DMS79 (cell line): ENCODE results near the gene HMGB4.
A peak's percentile ranks its signal among the peaks of the same experiment; 100 is the strongest.

Source experiments
- DNase-seq: peaks from one replicate; lab custom pipeline; 2025; lab: John Stamatoyannopoulos, UW

The HMGB4 gene

DNA sequence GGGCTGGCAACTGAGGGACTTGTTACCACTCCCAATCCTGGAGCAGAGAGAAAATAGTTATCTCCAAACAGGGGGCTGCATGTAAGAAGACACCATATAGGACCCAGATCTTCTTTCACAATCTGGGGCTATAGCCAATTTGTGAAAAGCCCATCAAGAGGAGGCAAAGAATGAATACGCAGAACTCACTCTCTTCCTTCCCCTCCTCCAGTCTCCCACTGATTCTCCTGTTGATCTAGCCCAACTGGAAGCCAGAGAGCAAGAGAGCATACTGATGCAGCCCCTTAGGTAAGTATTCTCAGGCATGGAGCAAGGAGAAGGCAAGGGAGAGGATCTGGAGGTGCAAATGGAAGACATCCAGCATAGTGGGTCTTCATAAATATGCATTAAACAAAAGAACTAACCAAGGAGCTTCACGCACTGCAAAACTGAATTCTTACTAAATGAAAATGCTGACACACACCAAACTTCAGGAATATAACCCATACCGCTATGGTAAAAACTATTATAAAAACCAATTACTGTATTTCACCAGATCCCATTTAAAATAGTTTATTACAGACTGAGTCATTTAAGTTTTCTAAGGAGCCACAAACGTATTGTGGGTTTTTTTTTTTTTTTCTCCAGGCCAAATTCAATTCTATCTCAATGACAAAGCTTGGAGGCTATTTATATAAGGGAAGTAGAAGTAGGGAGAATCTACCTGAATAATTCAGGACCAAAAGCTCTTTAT lies 15.5 kb upstream of the HMGB4 start:
- DNase-seq: no peak

DNA sequence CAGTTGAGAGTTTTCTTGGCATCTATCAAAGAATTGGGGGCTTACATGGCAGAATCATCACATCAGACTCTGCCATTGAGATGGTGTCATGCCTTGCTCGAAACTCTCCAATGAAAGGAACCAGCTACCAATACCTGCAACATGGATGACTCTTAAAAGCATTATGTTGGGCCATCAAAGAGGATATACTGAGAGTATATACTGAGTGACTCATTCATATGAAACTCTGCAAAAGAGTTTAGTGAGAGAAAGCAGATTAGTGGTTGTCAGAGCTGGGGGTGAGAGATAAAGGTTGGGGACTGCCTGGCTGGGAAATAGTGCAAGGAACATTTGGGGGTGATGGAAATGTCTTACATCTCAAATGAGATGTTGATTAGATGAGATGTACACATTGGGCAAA lies 14.7 kb upstream of the HMGB4 start:
- DNase-seq: no peak

DNA sequence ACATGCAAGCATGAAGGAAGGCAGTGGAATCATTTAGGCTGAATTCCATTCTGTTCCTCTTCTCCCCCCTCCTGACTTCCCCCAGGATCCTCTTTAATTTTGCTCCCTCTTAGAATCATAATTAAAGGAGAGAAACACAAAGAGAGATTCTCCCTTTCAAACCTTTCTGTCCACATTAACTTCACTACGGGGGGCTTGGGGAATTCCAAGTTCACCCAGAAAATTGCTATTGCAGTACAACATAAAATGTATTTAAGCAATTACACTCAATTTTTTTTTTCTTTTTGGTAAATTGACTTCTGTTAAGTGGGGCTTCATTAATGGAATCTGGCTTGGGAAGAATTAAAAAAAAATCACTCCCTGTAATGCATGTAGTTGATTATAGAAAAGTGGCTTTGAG lies 13.4 kb upstream of the HMGB4 start:
- DNase-seq: no peak

DNA sequence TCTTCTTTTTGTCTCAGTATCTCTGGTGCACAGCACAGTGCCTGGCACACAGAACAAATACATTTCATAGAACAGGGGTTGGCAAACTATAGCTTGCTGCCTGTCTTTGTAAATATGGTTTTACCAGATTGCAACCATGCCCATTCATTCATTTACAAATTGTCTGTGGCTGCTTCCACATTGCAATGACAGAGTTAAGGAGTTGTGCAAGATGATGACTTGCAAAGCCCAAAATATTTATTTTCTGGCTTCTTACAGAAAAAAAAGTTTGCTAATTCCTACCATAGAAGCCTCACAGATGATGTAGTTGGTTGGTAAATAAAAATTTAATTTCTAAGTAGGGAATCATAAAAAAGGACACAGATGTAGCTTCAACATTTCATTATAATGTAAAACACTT lies 11.2 kb upstream of the HMGB4 start:
- no peak for DNase-seq

DNA sequence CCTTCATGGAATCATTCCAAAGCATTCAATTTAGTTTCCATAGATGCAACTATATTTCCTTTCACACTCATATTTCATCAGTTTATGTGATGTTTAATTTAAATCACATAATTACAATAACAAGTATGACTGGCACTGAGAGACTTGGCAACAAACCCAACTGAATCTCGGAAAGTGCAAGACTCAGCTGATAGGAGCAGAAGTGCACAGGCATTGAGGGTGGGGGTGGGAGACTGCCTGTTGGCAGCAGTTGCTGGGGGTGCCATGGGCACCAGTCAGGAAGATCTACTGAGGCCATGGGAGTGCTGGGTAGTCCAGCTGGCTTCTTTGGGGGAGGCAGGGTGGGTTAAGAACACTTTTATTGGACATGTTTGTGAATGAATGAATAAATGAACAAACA lies 10.4 kb upstream of the HMGB4 start:
- no peak for DNase-seq

DNA sequence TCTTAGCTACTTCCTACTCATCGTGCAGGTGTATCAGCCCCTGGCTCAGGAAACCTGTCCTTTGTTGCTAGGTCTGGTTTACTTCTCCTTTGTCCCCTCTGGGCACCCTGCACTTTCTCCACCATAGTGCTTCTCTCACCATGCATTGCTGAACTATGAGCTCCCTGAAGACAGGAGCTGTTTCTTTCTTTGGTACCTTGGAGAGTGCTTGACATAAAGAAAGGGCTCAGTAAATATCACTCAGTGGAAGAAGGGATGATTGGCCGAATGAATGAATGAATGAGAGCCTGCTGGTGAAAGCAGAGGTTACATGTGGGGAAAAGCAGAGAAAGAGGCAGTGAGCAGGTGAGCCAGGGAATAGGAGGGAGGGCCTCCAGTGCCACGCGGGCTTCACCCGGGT lies 9.8 kb upstream of the HMGB4 start:
- no peak for DNase-seq

DNA sequence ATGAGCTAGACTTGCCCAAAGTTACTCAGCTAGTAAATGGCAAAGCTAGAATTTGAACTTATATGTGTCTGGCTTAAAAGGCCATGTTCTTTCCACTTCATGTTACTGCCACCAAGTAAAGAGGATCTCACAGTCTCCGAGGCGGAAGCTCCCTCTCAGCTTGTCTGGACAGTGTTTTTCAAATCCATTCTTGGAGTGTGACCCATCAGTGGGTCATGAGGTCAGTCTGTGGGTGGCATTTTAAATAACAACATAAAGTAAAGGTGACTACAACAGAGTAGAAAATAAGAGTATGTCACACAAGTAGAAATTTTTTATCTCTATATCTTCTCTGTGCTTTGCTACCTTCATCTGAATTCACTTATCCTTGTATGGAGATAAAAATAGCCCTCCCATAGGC lies 3.2 kb upstream of the HMGB4 start:
- no peak for DNase-seq

DNA sequence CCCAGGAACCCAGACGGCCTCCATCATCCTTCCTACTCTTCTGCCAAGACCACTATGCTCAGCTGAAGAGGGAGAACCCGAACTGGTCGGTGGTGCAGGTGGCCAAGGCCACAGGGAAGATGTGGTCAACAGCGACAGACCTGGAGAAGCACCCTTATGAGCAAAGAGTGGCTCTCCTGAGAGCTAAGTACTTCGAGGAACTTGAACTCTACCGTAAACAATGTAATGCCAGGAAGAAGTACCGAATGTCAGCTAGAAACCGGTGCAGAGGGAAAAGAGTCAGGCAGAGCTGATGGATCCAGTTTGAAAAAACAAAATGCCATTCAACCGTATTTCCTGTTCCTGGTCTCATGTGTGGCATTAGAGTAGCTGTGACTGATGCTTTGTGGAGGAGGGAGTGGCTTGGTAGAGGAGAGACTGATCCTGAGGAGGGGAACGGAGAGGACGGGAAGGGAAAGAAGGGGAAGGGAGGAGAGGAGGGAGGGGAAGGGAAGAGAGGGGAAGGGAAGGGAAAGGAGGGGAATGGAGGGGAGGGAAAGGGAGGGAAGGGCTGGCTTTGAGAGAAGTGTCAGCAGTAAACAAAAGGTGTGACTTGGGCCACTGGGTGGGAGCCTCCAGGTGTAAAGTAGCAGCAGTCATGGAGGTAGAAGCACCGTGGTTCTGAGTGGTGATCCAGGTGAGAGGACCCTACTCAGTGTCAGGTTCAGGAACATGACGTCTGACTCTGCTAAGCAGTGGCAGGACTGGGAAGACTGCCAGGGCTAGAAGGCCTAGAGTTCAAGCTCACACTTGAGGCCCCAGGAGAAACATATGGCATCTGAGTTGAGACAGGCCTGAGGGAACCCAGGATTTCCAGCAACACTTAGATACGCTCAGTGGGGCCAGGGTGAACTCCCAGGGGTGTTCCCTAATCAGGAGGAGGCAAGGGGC lies 846 bp downstream of the HMGB4 start:
- DNase-seq: peak; percentile 73

DNA sequence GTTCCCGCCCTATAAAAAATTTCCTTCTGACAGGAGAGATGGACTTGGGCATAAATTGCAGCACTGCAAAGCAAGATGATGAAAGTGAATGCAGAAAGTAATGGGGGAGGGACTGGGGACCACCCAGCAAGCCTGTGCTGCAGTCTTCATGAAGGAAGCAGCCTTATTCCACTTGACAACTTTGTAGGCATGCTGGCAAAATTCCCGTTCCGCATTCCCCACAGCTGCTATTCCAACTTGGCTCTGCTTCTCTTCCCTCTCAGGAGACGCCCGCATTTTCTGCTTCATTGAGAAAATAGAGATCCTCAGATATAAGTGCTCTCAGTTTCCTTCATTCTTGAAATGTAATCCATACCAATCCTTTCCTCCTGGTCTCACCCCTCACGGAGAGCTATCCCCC lies 2.4 kb downstream of the HMGB4 start:
- DNase-seq: peak; percentile 69

DNA sequence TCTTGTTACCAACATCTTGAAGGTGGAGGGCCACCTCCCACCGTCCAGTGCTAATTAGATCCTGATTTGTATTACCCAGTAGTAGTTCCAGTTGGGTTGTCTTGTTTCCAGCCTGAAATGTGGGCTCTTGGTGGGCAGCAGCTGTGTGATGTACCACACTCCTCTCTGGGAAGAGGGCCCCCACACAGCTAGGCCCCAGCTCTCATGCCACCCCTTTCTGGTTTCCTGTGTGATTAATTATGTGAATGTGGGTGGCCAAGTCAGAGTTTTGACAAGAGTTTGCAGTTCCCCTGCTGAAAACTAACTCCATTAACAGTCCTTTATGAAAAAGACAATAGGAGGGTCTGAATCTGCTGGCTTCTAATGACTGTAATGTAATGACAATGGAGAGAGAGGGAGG lies 3.8 kb downstream of the HMGB4 start:
- no peak for DNase-seq

DNA sequence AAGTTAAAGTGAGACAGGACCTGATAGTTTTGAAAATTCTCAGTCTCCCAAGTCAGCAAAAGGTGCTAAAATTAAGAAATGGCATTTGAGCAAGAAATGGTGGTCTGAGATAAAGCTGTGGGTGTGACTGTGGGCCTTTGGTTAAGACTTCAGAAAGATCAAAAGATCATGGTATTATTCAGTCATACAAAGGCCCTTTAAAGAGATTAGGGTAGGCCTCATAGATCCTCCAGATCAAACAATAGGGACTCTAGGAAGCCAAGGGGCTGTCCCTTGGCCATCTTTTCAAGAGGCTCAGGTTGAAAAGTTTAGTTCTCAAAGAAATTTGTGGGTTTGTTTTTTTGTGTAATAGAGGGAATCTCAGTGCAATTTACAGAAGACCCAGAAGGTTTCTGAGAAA lies 8.4 kb downstream of the HMGB4 start:
- no peak for DNase-seq

DNA sequence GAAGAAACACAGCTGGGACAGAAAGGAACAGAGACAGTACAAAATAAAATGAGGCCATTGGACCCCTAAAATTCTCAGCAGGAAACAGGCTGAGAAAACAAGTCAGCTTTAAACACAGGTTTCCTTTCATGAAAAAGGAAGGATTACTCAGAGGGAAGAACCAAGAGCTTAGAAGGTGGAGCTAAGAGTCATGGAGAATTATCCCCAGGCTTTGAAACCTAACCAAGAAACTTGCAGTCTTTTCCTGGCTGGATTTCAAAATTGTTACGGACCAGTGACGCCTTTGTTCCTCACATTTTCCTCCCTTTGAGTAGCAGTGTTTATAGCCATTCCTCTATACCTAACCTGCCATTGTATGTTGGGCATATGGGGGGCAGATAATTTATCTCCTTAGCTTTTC lies 8.8 kb downstream of the HMGB4 start:
- DNase-seq: no peak

DNA sequence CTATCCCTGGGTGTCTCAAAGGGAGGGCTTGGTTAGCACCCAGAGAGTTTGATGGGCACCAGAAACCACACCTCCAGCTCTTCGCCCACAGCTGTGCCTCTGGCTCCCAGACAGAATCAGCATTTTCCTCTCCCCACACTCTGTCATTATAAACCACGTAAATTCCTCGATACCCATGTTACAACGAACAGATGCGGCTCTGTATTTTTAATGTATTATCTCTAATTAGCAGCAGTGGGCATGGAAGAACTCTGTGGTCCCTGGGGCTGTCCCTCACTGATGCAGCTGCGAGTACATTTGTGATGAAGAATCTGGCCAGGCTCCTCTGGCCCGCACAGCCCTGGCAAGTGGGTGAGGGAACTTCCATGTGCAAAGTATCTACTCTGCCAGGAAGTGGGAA lies 10.8 kb downstream of the HMGB4 start:
- no peak for DNase-seq

DNA sequence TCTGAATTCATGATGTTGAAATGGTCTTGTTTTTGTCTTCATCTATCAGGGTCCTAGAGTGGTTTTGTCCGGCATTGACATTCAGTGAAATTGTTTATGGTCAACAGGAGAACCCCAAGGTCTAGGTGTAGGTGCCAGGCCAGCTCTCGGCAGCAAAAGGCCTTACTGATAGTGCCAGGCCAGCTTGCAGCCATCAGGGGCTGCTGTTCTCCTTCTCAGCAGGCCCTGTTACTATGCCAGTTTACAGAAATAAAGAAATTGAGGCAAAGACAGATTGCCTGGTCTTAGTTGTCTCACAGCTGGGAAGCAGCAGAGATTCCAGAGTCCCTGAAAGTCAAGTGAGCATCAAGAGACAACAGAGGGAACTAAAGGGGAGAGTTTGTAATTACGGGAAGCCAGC lies 12.0 kb downstream of the HMGB4 start:
- no peak for DNase-seq

DNA sequence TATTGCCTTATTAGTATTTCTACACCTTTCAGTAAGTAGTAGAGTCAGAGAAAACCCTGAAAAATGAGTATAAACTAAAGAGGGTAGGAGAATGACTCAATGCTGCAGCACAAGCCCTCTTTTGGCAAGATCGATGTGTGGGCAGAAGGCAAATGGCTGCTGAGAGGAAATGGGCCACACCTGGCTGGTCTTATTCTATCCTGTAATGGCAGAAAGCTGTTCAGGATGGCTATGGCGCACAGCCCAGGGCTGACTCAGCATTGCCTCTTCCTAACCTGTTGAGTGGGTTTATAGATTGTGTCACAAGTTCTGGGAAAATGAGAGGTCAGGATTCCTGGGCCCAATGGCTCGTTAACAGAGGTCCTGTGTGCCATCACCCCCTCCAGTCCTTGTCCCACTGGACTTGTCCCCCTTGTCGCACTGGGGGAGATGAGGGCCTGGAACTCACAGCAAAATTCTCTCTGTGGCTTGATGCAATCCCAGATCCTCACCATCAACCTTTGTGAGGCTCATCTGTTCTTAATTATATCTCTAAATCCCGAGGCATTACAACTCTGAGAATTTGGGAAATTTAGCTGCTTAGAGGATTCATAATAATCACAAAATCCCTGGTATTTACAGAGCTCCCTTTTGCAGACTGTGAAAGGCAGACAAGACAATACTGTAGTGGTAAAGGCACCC lies 13.2 kb downstream of the HMGB4 start:
- no peak for DNase-seq

DNA sequence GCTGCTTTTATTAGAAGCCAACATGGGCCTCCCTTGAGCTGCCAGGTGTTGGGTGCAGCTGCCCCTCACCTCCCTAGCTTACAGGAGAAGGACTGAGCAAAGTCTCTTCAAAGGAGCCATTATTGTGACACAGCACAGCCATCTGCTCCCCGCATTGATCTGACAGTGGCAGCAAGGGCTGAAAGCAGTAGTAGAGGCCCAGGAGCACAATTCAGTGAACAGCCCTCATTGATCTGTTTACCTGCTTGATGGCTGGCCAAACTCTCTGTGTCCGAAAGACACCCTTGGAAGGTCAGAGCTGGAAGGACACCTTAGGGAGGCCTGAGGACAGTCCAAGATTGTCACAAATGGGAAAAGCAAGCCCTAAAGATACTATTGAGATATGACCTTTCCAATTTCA lies 14.5 kb downstream of the HMGB4 start:
- no peak for DNase-seq

DNA sequence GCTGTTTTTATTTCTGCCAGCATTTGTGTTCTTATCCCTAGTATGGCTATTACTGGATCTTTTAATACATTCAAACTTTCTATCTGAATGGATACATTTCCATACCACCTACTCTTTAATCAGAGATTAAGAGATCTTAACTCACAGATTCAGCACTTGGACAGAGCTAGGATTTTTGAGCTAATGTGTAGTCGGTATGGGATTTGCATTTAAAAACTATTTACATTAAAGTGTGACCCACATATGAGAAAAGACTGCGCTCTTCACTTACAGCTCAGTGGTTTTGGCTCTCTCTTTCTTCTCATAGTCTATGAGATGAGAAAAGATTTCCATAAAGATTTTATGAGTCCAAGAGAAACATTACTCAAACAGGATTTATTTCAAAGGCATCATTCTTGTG lies 16.4 kb downstream of the HMGB4 start:
- no peak for DNase-seq

DNA sequence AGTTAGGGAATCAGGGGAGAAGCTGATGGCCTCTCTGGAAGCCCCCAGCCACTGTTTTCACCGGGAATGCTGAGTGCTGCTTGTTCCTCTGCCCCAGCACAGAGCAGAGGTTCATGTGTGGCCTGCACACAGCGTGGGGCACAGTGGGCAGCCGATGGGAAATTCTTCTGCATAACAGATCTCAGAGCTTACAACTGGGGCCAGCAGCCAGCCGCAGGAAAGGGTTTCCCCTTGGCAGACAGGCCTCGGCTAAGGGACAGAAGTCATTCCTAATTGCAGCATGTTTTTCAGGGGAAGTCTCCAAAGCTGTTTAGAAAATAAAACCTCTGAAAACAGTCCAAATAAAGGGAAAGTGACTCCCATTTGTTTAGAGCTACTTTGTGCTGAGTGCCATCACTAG lies 22.6 kb downstream of the HMGB4 start:
- DNase-seq: no peak

DNA sequence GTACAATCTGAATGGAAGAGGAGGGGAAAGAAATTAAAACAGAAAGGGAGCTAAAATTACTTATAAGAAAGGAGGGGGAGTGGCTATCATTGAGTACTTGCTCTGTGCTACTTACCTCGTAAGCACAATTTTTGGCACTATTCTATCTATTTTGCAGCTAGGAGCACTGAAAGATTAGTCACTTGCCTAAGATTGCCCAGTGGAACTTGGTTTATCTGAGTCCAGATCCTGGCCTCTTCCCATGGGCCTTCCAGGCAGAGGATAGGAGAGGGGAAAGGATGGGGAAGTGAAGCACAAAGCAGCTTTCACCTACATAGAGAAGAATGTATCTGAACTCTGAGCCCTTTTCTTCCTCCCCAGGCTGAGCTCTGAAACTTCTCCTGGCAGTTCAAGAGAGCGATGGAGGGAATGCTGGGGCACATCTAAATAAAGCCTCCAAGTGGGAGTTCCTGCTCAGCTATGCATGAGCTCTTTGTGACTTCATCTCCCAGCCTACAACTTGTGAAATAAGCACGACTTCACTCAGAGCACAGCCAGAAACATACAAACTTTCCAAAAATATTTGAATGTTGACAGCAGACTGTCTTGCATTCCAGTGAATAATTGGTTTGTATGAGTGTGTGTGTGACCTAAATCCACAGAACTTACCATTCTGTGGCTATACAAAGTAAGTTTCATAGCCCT lies 29.4 kb downstream of the HMGB4 start:
- DNase-seq: no peak

DNA sequence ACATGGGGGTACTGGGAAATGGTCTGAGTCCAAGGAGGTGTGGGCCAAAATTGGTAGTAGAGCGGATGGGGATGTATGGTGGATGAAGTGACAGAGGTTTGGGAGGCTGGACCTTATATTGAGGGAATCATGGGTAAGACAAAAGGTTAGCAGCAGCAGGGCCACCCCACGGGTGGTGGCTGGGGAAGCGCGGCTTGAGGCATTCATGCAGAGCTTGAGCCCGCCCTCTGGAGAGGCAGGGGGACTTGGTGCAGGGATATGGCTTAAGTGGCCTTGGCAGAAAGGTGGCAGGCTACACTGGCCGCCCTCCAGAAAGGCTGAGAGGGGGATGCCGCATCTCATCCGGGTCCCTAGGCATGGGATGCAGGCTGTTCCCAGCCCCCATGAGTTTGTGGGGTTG lies 31.5 kb downstream of the HMGB4 start:
- no peak for DNase-seq

DNA sequence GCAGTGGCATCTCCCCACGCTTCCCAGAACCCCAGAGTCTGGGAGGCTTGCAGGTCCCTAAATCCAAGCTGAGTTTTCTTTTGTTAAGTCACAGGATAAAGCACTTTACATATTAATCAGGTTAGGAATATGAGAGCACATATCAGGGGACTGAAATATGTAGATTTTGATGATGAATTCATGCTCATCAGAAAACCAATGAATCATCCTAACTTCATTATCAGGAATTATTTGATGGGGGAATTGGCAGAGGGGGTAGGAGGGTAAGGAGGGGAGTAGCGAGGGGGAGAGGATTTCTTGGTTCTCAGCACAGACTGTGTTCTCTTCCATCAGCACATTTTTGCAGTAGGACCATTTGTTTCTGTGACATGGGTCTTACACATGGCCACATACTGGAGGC lies 32.1 kb downstream of the HMGB4 start:
- no peak for DNase-seq

DNA sequence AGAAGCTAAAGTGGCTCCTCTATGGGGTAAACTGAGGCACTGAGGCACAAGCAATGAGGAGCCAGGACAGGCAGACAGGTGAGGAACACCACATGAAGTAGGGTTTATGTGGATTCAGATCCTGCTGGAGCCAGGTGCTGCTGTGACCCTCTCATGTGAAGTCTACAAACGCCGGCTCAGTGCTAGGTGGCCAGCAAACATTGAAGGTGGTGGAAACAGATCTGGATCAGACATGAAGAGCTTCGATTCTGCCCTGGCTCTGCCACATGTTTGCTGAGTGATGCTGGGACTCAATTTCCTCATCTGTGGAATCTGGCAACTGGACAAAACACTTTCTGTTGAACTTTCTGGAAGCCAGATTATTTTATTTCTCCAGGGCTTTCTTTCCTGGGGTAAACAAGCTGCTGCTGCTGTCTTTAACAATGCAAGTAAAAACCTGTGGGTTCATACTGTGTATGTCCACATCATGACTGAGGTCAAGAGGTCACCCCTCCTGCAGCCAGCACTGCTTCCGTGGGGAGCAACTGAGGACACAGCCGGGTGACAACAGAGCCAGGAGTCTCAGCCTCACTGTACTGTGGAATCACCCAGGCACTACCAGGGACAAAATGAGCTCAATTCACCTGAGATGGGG lies 33.3 kb downstream of the HMGB4 start:
- no peak for DNase-seq
